HG03045 (cell line): ENCODE measurements around the gene FAM181A.

Source experiments
- ATAC-seq: cut with Tn5 transposase; IDR thresholded peaks from one replicate; pipeline ENCODE4 v1.9.1; 2021; ENCODE audit warnings: mild to moderate bottlenecking, moderate library complexity; ENCODE audit not compliant: unreplicated experiment

Gene FAM181A

DNA sequence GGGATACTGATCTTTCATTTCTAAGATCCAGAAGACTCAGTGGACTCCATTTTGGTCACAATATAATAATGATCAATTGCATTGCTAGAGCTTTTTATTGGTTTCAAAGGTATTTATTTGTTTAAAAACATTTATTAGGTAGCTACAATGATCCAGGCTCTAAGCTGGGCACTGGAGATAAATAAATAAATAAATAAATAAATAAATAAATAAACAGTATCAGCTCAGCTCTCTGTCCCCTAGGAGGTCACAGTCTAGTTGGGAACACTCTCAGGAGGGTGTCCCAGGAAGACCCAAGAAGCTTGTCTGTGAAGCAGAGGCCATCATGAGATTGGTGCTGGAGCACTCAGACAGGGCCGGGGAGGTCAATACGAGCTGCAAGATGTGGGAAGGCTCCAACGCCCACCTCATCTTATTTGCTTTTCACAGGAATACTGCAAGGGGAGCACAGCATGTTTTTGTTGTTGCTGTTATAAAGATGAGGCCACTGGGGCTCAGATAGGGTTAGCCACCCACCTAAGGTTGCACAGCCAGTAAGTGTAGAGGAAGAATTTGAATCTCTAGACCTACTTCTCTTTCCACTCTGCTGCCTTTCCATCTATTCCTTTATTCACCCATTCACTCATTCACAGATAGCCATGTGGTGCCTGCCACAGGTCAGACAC is 33.8 kb downstream of the FAM181A start:
- no peak for ATAC-seq

GRCh38 chr14:93961620-93962019 is 34.5 kb downstream of the FAM181A start:
- ATAC-seq: no peak

GRCh38 chr14:93962701-93963601 is 35.8 kb downstream of the FAM181A start:
- ATAC-seq: peak; percentile 40

GRCh38 chr14:93963692-93964091 is 36.5 kb downstream of the FAM181A start:
- no peak for ATAC-seq

DNA sequence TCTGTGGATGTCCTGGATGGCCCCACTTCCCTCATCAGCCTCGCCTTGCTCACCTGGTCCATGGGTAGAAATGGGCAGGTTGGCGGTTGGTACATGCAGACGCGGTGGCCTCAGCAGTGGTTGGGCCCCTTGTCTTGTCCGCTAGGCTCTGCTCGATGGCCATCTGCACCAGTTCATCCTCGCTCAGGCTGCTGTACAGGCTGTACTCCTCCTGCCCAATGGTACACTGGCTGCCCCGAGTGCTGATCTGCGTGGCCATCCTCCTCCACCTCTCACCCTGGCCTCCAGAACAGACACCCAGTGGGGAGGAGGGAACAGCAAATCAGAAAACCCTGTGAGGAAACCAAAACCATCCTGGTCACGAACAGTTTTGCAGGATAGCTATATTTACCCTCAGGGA is 37.1 kb downstream of the FAM181A start:
- ATAC-seq: no peak

GRCh38 chr14:93964820-93965286 is 37.7 kb downstream of the FAM181A start:
- ATAC-seq: no peak

DNA sequence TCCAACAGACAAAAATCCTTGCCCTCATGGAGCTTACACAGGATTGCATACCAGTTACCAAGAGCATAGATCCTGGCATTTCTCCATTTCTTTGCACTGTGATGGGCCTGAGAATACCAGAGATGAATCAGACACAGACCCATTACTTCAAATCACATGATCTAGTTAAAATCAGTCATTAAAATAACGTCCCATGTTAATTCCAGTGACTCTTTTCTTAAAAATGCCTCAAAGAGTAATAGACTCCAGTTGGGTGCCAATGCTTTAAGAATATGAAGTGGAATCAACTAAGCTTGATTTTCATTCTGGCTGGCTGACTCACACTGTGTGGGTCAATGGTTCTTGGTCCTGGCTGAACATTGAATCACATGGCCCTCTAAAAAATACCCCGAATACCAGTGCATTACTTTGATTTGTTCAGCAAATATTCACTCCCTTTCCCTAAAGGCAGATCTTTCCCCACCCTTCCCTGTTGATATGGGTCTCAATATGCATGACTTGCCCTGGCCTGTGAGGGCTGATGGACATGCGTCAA is 38.2 kb downstream of the FAM181A start:
- no peak for ATAC-seq

DNA sequence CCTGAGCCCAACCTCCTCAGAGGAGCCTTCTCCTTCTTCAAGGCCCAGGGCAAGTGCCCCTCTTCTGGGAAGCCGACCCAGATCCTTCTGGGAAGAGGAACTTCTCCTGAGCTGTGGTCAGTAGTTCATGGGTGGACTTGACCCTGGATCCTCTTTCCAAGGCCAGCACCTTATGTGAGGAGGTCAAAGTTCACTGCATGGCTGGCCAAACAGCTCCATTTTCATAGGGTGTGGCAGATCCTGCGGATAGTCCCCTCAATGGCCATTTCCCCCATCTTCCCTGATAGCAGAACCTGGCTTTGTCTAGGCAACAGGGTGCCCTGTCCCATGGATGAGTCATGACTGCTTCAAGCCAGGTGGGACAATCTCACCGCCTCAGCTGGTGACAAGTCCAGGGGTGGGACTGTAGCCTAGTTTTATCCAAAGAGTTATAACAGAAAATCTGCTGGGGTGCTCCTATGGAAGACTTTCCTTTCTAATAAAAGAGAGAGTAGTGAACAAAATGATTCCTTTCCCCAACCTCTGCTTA is 38.9 kb downstream of the FAM181A start:
- ATAC-seq: no peak

DNA sequence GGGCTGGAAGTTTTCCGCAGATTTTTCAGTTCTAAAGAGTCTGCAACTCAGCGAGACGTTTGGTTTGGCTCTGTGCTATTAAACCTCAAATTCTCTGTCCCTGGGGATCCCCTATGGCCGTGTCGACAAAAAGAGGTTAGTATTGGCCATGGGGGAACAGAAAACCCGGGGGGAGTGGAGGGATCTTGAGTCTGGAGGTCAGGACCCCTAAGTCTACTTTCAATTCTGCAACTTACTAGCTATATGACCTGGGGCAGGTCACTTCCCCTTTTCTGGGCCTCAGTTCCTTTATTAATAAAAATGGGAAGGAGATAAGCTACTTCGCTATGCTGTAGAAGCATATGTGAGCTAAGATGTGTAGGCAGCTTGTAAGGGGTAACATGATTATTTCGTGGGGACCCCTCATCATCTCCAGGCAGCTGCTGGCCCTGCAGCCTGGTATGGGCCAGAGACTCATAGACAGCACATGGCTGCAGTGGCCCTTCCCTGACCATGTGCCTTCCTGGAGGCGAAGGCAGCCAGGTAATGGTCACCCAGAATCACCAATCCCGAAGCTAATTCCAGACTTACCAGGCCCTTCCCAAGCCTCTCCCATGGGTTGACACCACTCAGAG is 40.6 kb downstream of the FAM181A start:
- peak; percentile 24 for ATAC-seq

DNA sequence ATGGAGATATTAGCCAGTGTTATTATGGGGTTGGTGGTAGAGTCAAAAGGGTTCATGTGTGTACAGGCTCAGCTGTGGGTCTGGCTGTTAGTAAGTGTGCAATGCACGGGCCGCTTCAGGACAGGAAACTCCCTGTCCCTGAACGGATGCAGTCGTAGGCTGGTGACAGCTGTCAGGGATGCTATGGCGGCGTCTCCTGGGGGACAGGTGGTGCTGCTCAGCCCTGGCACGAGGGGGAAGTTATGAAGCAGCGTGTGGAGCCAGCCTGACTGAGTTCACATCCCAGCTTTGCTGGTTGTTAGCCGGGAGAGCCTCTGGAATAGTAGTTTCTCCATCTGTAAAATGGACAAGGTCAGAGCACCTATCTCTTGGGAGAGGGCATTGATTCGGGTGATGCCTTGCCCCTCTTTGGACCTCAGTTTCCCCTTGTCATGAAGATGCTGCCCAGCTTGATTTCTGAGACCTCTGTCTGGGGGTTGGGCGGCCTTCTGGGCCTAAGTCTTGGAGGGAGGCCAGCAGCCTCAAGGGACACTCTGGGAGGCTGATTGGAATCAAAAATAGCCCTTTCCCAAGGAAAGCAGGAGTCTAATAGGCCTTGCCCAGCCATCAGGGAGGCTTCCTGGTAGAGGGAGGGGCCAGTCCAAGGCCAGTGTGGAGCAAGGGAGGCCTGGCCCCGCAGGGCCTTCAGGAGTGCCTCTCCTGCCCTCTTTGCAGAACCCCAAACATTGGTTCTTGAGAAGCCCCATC is 42.1 kb downstream of the FAM181A start:
- no peak for ATAC-seq

DNA sequence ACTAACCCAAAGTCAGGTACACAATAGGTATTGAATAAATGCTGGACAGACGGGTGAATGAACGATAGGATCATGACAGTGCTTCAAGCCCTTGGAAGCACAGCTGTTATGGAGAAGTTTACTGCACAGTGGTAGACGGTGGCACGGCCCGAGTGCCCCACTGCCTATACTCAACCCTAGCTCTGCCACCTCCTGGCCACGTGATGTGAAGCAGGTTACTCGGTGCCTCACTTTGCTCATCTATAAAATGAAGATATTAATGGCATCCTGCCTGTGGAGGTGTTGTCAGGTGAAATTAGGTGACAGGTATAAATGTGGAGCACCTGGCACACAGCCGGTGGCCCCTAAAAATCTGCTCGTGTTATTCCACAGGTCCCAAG is 43.4 kb downstream of the FAM181A start:
- ATAC-seq: peak; percentile 29

- ATAC-seq: peak; percentile 40
These were observed 44.0 kb downstream of the FAM181A start for GRCh38 chr14:93970965-93971634.

- ATAC-seq: no peak
These were observed 44.5 kb downstream of the FAM181A start for GRCh38 chr14:93971635-93972027.

DNA sequence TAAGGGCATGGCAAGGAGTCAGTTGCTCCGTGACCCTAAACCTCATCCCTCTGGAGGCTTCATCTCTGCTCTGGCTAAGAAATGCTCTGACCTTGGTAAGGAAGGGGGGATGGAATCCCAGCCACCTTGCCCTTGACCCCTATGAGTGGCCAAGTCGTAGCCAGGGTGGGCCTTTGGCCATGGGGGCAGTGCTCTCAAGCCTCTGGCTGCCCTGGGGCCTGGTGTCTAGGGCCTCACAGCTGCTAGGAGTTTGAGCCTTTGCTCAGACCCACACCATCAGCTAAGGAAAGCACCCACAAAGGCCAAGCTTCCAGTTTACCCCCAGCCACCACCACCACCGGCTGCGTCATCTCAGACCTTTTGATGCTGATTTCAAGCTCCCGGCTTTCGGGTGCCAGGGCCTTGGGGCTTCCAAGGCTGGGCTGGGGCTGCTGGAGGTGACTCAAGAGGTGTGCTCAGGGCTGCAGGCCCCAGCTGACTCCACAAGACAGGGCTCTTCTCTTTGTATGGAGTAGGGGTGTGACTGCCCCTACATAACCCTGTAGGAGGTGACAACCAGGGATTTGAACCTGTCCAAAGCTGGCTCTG is 45.6 kb downstream of the FAM181A start:
- no peak for ATAC-seq

DNA sequence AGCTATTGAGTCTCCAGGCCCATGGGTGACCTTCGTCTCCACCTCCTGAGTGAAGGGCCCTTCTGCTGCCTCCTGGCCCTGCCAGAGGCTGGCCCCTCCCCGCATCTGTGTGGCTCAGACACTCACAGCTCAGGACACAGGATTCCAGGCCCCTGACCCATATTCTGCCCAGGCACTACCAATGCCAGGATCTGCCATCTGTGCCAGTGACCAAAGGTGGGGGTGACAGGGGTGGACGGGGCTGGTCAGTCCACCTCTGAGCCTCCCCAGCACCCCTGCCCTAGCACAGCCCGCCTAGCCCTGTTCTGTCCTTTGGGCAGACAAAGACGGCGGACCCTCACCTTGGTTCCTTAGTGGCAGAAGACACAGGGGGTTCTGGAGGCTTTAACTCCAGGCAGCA is 46.5 kb downstream of the FAM181A start:
- ATAC-seq: no peak

DNA sequence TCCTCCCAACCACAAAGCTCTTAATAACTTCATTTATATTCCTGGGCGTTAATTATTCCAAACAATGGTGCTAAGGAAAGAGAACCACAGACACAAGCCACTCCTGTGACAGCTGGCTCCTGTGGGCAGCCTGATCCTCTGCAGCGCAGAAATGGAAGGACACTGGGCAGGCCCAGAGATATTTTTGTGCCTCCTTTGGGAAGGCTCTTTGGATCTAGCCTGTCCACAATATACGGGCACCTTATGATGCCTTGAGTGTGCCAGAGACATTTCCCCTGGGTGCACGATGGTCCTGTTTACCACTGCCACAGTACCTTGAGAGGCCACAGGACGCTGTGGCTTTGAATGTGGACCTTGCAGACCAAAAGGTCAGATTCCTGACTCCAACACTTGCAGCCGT is 47.2 kb downstream of the FAM181A start:
- ATAC-seq: no peak

DNA sequence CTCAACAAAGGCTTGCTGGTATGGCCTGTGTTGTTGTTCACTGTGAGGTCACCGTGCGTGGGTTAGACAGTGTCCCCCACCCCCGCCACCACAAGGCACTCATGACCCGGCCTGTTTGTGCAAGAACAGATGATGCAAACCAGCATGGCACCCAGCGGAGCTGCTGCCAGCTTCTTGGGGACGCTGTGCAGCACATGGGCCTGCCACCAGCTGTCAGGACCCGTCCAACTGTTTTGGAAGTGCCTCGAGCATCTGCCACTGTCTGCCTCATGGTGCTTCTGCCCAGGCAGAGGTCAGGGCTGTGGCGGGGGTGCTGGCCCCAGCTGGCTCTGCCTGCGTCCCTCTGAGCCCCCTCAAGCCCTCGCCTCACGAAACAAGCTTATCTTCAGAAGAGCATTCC is 47.7 kb downstream of the FAM181A start:
- ATAC-seq: no peak

- ATAC-seq: peak; percentile 74
These were observed 48.8 kb downstream of the FAM181A start for GRCh38 chr14:93975791-93976476.

- ATAC-seq: peak; percentile 11
These were observed 49.4 kb downstream of the FAM181A start, which contains the start of gene ASB2 for GRCh38 chr14:93976477-93977057. ASB2 (minus strand) TSS chr14:93976570; CDS start chr14:93964539, 12,031 bp downstream.
